ENCODE data around the gene KIAA1755.
A peak's percentile ranks its signal among the peaks of the same experiment; 100 is the strongest.

GRCh38 chr20:38172408-38172807 is 88.1 kb downstream of the KIAA1755 start:
- peak; percentile 61 for TF ChIP-seq CTCF (IDR thresholded peaks at IDR 0.05)
- TF ChIP-seq TCF12 (IDR thresholded peaks at IDR 0.05), result peak; percentile 22; the same call in 1 of the 2 replicates
- no peak for TF ChIP-seq REST (IDR thresholded peaks at IDR 0.05; ENCODE audit: low read depth, low read length)

Data from SK-N-SH (cell line).